ENCODE results near the gene ADAM11.

The ADAM11 gene

DNA sequence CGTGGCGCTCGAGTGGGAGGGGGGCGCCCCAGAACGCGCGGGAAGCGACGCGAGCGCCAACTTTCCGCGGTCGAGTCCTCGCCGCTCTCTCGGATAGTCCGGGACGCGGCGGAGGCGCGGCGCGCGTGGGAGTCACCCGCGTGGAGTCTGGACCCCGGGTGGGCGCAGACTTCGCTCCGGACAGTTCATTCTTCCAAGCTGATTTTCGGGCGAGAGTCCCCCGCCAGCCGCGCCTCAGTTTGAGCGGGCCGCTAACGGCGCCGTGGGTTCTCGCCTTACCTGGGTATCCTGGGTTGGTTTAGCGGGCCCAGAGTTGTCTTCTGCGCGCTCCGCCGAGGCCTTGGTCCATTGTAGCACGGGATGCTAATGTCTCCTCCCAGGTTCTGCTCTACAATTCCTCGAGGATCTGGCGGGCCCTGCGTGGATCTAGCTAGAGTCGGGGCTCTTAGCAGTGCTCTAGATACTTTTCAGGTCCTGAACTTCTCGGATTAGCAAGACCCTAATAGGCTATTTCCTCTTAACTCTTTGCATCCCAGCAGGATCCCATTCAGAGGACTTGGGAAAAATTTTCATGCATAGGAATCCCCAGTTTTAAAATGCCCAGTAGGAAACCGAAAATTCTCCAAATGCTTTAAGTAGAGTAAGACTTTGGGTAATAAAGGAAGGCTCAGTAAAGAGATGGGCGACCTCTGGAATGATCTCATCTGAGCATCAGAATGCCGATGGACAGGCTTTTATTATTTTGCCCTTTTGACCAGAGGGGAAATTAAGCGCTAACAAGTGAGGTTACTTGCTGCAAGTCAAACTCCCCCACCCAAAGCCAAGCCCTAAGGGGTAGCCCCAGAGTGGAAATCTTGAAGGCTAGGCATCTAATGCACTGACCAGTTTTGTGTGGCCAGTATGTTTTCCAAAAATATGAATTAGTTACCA is 71.8 kb downstream of the ADAM11 start:
- DNase-seq (ENCODE audit: low read depth, low spot score), result peak; percentile 61

DNA sequence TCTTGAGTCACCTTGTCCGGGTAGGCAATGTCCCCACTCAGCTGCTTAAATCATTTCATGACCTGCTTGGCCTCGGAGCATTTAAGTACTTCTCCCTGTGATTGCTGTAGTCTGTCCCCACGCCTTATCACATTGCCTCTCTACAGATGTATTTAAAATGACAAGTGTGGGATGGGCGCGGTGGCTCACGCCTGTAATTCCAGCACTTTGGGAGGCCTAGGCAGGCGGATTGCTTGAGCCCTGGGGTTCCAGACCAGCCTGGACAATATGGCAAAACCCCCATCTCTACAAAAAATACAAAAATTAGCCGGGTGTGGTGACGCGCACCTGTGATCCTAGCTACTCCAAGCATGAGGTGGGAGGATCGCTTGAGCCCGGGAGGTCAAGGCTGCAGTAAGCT is 72.6 kb downstream of the ADAM11 start:
- no peak for DNase-seq (ENCODE audit: low read depth, low spot score)
